Stimulated activated naive CD8-positive, alpha-beta T cell treated with anti-CD3 and anti-CD28 coated beads, Interleukin-15, amount 100 ng/mL, for 72 hours (primary cell): Measurements from ENCODE around the gene RPL22.
"Not testable (repeated sequence)": the region's sequence is repeated elsewhere in the genome, so short reads cannot be mapped to it uniquely, and the experiment has no call there.

Experiments
- ATAC-seq: fragments of 150-1000 bp; cut with Tn5 transposase; 2 replicates; pipeline ENCODE4 v1.10.0; 2021; ENCODE audit warnings: mild to moderate bottlenecking, moderate library complexity
- DNase-seq, 2 donors: peaks; one replicate each; pipeline ENCODE4 v3.0.0; 2021 to 2022
- H3K27ac Mint-ChIP-seq, 2 donors: one replicate each; pipeline ENCODE4 v1.8.0; 2022; ENCODE audit warnings: mild to moderate bottlenecking in 2 of 2, mixed read lengths in 2 of 2, moderate library complexity in 2 of 2
- H3K27me3 Mint-ChIP-seq: one replicate; pipeline ENCODE4 v1.8.0; 2022; ENCODE audit warnings: mixed read lengths
- H3K4me1 Mint-ChIP-seq: one replicate; pipeline ENCODE4 v1.8.0; 2022; ENCODE audit warnings: mild to moderate bottlenecking, mixed read lengths
- H3K4me3 Mint-ChIP-seq, 2 donors: one replicate each; pipeline ENCODE4 v1.8.0; 2022; ENCODE audit warnings: mild to moderate bottlenecking in 2 of 2, mixed read lengths in 2 of 2, moderate library complexity in 1 of 2
- H3K9me3 Mint-ChIP-seq, 2 donors: one replicate each; pipeline ENCODE4 v1.8.0; 2022; ENCODE audit warnings: mixed read lengths in 2 of 2

Gene RPL22

GRCh38 chr1:6239950-6240768 is 40.8 kb upstream of the RPL22 start:
- no peak overlapping the region for H3K27ac Mint-ChIP-seq
- no peak for DNase-seq

GRCh38 chr1:6239213-6239752 is 39.9 kb upstream of the RPL22 start:
- ATAC-seq (no peak), DNase-seq (no peak)
- peaks cover 22% of the 10 kb centered on the region for H3K4me1 Mint-ChIP-seq
- H3K9me3 Mint-ChIP-seq: no peaks in the 10 kb centered on the region
- peaks cover 62% of the 10 kb centered on the region for H3K27me3 Mint-ChIP-seq
- no peak overlapping the region for H3K27ac Mint-ChIP-seq
- no peak overlapping the region for H3K4me3 Mint-ChIP-seq

More at GRCh38 chr1:6239950-6240768, 40.8 kb upstream of the RPL22 start:
- no peak for ATAC-seq
- peaks cover 70% of the 10 kb centered on the region for H3K27me3 Mint-ChIP-seq
- H3K4me3 Mint-ChIP-seq: no peak overlapping the region
- peaks cover 15% of the 10 kb centered on the region for H3K4me1 Mint-ChIP-seq
- no peaks in the 10 kb centered on the region for H3K9me3 Mint-ChIP-seq

- H3K27ac Mint-ChIP-seq: no peak overlapping the region
- peaks cover 35% of the 10 kb centered on the region for H3K4me1 Mint-ChIP-seq
- ATAC-seq (no peak), DNase-seq (no peak)
- H3K9me3 Mint-ChIP-seq: no peaks in the 10 kb centered on the region
- peak overlapping the region in 1 of 2 donors; percentile 55 for H3K4me3 Mint-ChIP-seq
- H3K27me3 Mint-ChIP-seq: peaks cover 46% of the 10 kb centered on the region
Observed at GRCh38 chr1:6237093-6237492, 37.7 kb upstream of the RPL22 start.

GRCh38 chr1:6235296-6235677 is 35.9 kb upstream of the RPL22 start:
- DNase-seq (peak in 1 of 2 donors; percentile 30), ATAC-seq (peak; percentile 37)
- peaks cover 26% of the 10 kb centered on the region for H3K4me1 Mint-ChIP-seq
- no peaks in the 10 kb centered on the region for H3K9me3 Mint-ChIP-seq
- peak overlapping the region; percentile 84 to 93 for H3K4me3 Mint-ChIP-seq
- peak overlapping the region; percentile 90 to 94 for H3K27ac Mint-ChIP-seq
- H3K27me3 Mint-ChIP-seq: peaks cover 28% of the 10 kb centered on the region

- Mint-ChIP-seq H3K4me1 (peaks cover 26% of the 10 kb centered on the region), H3K27me3 (peaks cover 23% of the 10 kb centered on the region), H3K27ac (peak overlapping the region; percentile 19 to 90), H3K9me3 (no peaks in the 10 kb centered on the region), H3K4me3 (peak overlapping the region; percentile 84 to 93)
- no peak for DNase-seq
- ATAC-seq: no peak
Observed at GRCh38 chr1:6234502-6235295, 35.3 kb upstream of the RPL22 start.

- Mint-ChIP-seq H3K4me3 (no peak overlapping the region), H3K27ac (no peak overlapping the region), H3K9me3 (no peaks in the 10 kb centered on the region), H3K27me3 (peaks cover 9% of the 10 kb centered on the region), H3K4me1 (peaks cover 20% of the 10 kb centered on the region)
- ATAC-seq: no peak
- DNase-seq: no peak
Observed at GRCh38 chr1:6233376-6233775, 34.0 kb upstream of the RPL22 start.

GRCh38 chr1:6225651-6226050 is 26.3 kb upstream of the RPL22 start:
- no peaks in the 10 kb centered on the region for H3K4me1 Mint-ChIP-seq
- no peaks in the 10 kb centered on the region for H3K27me3 Mint-ChIP-seq
- H3K4me3 Mint-ChIP-seq: no peak overlapping the region
- no peak overlapping the region for H3K27ac Mint-ChIP-seq
- DNase-seq (no peak), ATAC-seq (no peak)
- no peaks in the 10 kb centered on the region for H3K9me3 Mint-ChIP-seq

GRCh38 chr1:6224718-6225117 is 25.3 kb upstream of the RPL22 start:
- ATAC-seq: no peak
- H3K27me3 Mint-ChIP-seq: no peaks in the 10 kb centered on the region
- H3K4me1 Mint-ChIP-seq: no peaks in the 10 kb centered on the region
- no peak for DNase-seq
- H3K4me3 Mint-ChIP-seq: no peak overlapping the region
- no peak overlapping the region for H3K27ac Mint-ChIP-seq
- no peaks in the 10 kb centered on the region for H3K9me3 Mint-ChIP-seq

- Mint-ChIP-seq H3K27ac (peak overlapping the region in 1 of 2 donors; percentile 19), H3K4me3 (no peak overlapping the region), H3K9me3 (no peaks in the 10 kb centered on the region), H3K27me3 (no peaks in the 10 kb centered on the region), H3K4me1 (no peaks in the 10 kb centered on the region)
- no peak for ATAC-seq
- no peak for DNase-seq
Observed at GRCh38 chr1:6223617-6224016, 24.2 kb upstream of the RPL22 start.

- Mint-ChIP-seq H3K4me3 (no peak overlapping the region), H3K27me3 (no peaks in the 10 kb centered on the region), H3K27ac (no peak overlapping the region), H3K4me1 (no peaks in the 10 kb centered on the region), H3K9me3 (no peaks in the 10 kb centered on the region)
- ATAC-seq (no peak), DNase-seq (no peak)
Observed at GRCh38 chr1:6222636-6223035, 23.2 kb upstream of the RPL22 start.

GRCh38 chr1:6221210-6221784 is 21.9 kb upstream of the RPL22 start:
- H3K4me3 Mint-ChIP-seq: no peak overlapping the region
- H3K4me1 Mint-ChIP-seq: no peaks in the 10 kb centered on the region
- ATAC-seq (no peak), DNase-seq (no peak)
- no peak overlapping the region for H3K27ac Mint-ChIP-seq
- H3K27me3 Mint-ChIP-seq: no peaks in the 10 kb centered on the region
- no peaks in the 10 kb centered on the region for H3K9me3 Mint-ChIP-seq

GRCh38 chr1:6220236-6220635 is 20.8 kb upstream of the RPL22 start:
- Mint-ChIP-seq H3K27ac (no peak overlapping the region), H3K4me1 (no peaks in the 10 kb centered on the region), H3K4me3 (no peak overlapping the region), H3K27me3 (peaks cover 8% of the 10 kb centered on the region), H3K9me3 (no peaks in the 10 kb centered on the region)
- ATAC-seq (no peak), DNase-seq (no peak)

GRCh38 chr1:6219641-6220040 is 20.2 kb upstream of the RPL22 start:
- DNase-seq, H3K27ac Mint-ChIP-seq, H3K4me1 Mint-ChIP-seq, H3K4me3 Mint-ChIP-seq, H3K9me3 Mint-ChIP-seq, ATAC-seq: not testable (repeated sequence)
- H3K27me3 Mint-ChIP-seq: peaks cover 13% of the 10 kb centered on the region

- Mint-ChIP-seq H3K27me3 (peaks cover 24% of the 10 kb centered on the region), H3K4me1 (no peaks in the 10 kb centered on the region), H3K4me3 (no peak overlapping the region), H3K9me3 (no peaks in the 10 kb centered on the region), H3K27ac (no peak overlapping the region)
- DNase-seq (no peak), ATAC-seq (no peak)
Observed at GRCh38 chr1:6218375-6219164, 19.2 kb upstream of the RPL22 start.
